Stimulated activated CD4-positive, alpha-beta T cell treated with anti-CD3 and anti-CD28 coated beads, Interleukin-2, amount 100 ng/mL, for 24 hours (primary cell): ENCODE data around the gene PCYT2.

Experiments
- DNase-seq, 2 donors: peaks; one replicate each; pipeline ENCODE4 v3.0.0-alpha.2; 2020

The PCYT2 gene

GRCh38 chr17:81912441-81913309 is 1.5 kb upstream of the PCYT2 start:
- no peak for DNase-seq

GRCh38 chr17:81911969-81912368 is 770 bp upstream of the PCYT2 start:
- DNase-seq: no peak

- DNase-seq: no peak
Observed at GRCh38 chr17:81910840-81911276, 341 bp downstream of the PCYT2 start.

- DNase-seq: no peak
Observed at GRCh38 chr17:81909966-81910839, 996 bp downstream of the PCYT2 start.

GRCh38 chr17:81909231-81909630 is 2.0 kb downstream of the PCYT2 start:
- no peak for DNase-seq

GRCh38 chr17:81908793-81909192 is 2.4 kb downstream of the PCYT2 start:
- no peak for DNase-seq

GRCh38 chr17:81907219-81908145 is 3.7 kb downstream of the PCYT2 start:
- DNase-seq: no peak

- DNase-seq: no peak
Observed at GRCh38 chr17:81906476-81907218, 4.6 kb downstream of the PCYT2 start.

- no peak for DNase-seq
Observed at GRCh38 chr17:81905993-81906392, 5.2 kb downstream of the PCYT2 start.

- no peak for DNase-seq
Observed at GRCh38 chr17:81905424-81905875, 5.7 kb downstream of the PCYT2 start.

- DNase-seq: no peak
Observed at GRCh38 chr17:81904600-81905423, 6.4 kb downstream of the PCYT2 start.

GRCh38 chr17:81903896-81904599 is 7.2 kb downstream of the PCYT2 start:
- DNase-seq: no peak

GRCh38 chr17:81903415-81903831 is 7.8 kb downstream of the PCYT2 start:
- no peak for DNase-seq

- DNase-seq: no peak
Observed at GRCh38 chr17:81902653-81903414, 8.4 kb downstream of the PCYT2 start.

- peak in 1 of 2 donors; percentile 37 for DNase-seq
Observed at GRCh38 chr17:81902023-81902652, 9.1 kb downstream of the PCYT2 start, which contains the start of gene NPB. Gene NPB (plus strand): TSS chr17:81902238. CDS start chr17:81902278, 40 bp downstream.

GRCh38 chr17:81901167-81902022 is 9.8 kb downstream of the PCYT2 start:
- DNase-seq: no peak

GRCh38 chr17:81900181-81900820 is 10.9 kb downstream of the PCYT2 start:
- no peak for DNase-seq
